Loucy (cell line): Measurements from ENCODE around the gene ANXA5.

Experiments
- EZH2phosphoT487 ChIP-seq: fragments of 200-600 bp; IDR thresholded peaks from 2 replicates; pipeline ENCODE4 v1.6.1; 2018; ENCODE audit warnings: antibody characterized with exemption, mild to moderate bottlenecking, moderate library complexity, borderline replicate concordance
- TF ChIP-seq, protein P1 (sequence below): fragments of 200-600 bp; sonication (generic); conservative IDR thresholded peaks from 2 replicates; pipeline ENCODE4 v1.5.1; 2014; ENCODE audit warnings: mild to moderate bottlenecking, antibody characterized with exemption, low read length

DNA sequence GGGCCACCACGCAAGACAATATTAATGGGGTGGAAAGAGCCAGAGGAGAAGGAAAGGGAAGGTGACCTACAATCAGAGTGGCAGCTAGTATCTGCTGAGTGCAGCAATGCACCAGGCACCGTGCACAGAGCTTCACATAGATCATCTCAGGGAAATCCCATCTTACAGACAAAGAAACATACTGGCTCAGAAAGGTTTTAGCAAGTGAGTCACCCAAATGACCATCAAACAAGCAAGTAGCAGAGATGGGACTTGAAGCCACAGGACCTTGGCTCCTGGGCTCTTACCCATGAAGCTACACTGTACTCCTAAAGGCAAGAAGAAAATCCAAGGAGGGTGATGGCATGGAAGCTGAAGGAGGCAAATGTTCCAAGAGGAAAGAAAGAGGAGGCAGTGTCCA is 6.8 kb downstream of the ANXA5 start:
- TF ChIP-seq, protein P1, sequence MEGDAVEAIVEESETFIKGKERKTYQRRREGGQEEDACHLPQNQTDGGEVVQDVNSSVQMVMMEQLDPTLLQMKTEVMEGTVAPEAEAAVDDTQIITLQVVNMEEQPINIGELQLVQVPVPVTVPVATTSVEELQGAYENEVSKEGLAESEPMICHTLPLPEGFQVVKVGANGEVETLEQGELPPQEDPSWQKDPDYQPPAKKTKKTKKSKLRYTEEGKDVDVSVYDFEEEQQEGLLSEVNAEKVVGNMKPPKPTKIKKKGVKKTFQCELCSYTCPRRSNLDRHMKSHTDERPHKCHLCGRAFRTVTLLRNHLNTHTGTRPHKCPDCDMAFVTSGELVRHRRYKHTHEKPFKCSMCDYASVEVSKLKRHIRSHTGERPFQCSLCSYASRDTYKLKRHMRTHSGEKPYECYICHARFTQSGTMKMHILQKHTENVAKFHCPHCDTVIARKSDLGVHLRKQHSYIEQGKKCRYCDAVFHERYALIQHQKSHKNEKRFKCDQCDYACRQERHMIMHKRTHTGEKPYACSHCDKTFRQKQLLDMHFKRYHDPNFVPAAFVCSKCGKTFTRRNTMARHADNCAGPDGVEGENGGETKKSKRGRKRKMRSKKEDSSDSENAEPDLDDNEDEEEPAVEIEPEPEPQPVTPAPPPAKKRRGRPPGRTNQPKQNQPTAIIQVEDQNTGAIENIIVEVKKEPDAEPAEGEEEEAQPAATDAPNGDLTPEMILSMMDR, result no peak
- TF ChIP-seq EZH2phosphoT487, result no peak
